ES-I3 (cell line): ENCODE results near the gene NT5E.

ENCODE experiments used
- H3K36me3 ChIP-seq: 2 replicates; pipeline ENCODE4 v1.6.1; 2013; ENCODE audit warnings: mild to moderate bottlenecking, low read length, control low read depth, moderate library complexity; ENCODE audit not compliant: insufficient read depth
- H3K4me1 ChIP-seq: 2 replicates; pipeline ENCODE4 v1.6.1; 2013; ENCODE audit warnings: mild to moderate bottlenecking, control low read depth, low read length; ENCODE audit not compliant: insufficient read depth
- H3K9ac ChIP-seq: 2 replicates; pipeline ENCODE4 v1.6.1; 2013; ENCODE audit warnings: low read depth, mild to moderate bottlenecking, low read length, moderate library complexity
- H3K9me3 ChIP-seq: 2 replicates; pipeline ENCODE4 v1.6.1; 2013; ENCODE audit warnings: mild to moderate bottlenecking, low read length, moderate library complexity; ENCODE audit not compliant: control insufficient read depth, insufficient read depth

The NT5E gene

DNA sequence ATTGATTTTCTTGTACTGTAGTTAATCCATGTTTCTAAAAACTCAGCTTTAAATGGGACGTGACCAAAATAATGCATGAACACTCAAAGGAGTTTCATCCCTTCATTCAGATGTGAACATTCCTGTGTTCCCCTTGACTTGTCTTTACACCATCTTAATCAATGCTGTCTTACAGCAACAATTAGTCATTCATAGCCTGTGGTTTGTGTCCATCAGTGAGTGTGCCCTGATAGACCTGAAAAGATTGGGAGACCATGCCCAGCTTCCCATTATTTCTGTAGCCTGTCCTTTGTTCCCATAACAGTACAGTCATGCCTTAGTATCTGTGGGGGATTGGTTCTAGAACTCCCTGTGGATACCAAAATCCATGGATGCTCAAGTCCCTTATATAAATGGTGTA lies 23.9 kb downstream of the NT5E start:
- Histone ChIP-seq H3K4me1 (0 out of 2 replicates have a peak, but pooled peaks cover 6% of the 10 kb centered on the region), H3K36me3 (no peaks in the 10 kb centered on the region), H3K9me3 (0 out of 2 replicates have a peak, but pooled peaks cover 2% of the 10 kb centered on the region), H3K9ac (no peak overlapping the region)

DNA sequence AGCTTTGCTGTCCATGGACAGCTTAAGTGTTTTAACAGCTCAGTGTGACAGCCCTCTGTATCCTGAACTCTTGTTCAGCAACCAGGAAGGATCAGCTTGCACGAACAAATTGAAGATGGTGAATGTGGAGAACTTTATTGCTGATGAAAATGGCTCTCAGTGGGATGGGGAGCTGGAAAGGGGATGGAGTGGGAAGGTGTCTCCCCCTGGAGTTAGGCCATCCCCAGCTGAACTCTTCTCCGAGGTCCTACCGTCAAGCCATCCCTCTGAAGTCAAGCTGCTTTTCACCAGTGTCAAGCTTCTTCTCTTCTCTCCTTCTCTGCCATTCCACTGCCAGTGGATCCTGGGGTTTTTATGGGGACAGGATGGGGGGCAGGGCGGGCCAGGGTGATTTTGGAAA lies 26.6 kb downstream of the NT5E start:
- H3K36me3 ChIP-seq: no peaks in the 10 kb centered on the region
- no peak overlapping the region for H3K9ac ChIP-seq
- H3K4me1 ChIP-seq: no peaks in the 10 kb centered on the region
- H3K9me3 ChIP-seq: 0 out of 2 replicates have a peak, but pooled peaks cover 2% of the 10 kb centered on the region

DNA sequence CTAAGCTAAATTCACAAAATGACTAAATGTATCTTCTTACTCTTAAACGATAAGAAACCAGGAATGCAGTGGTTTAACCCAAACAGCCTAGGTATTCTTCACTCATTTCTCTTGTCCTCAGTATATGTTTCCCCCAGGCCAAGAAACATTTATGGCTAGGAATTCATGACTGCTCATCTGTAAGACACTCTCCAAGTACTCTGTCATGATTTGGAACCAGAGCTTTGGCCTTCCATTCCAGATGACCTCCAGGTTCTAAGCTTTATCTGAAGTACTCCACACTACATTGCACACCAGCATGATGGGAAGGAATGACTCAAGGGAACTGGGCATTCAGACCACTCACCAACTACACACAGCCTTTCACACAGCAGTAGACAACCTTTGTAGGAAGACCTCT lies 29.3 kb downstream of the NT5E start:
- H3K9me3 ChIP-seq: 0 out of 2 replicates have a peak, but pooled peaks cover 2% of the 10 kb centered on the region

DNA sequence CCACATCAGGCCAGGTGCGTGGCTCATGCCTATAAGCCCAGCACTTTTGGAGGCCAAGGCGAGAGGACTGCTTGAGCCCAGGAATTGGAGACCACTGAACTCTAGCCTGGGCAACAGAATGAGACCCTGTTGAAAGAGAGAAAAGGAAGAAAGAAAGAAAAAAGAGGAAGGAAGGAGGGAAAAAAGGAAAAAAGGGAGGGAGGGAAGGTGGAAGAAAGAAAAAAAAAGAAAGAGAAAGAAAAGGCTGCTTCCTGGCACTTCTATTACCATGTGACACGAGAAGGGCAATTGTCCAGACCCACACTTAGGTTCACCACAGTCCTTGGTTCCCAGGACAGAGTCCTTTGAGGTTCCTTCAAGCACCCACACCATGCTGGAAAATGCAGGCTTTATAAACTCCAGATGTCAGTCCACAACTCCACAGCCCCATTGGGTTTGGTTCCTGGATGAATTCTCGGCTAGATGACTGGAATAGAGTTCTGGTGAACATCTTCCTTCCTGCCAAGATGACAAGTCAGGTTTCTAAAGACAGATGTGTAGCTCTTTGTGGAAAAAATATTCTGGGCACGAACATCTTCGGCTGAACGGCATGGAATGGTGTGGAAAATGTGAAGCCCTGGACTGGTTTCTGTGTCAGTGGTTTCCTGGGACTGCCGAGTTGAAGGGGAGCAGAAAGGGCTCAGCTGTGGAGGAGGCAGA lies 32.5 kb downstream of the NT5E start:
- no peak overlapping the region for H3K9ac ChIP-seq
- no peaks in the 10 kb centered on the region for H3K36me3 ChIP-seq
- no peaks in the 10 kb centered on the region for H3K9me3 ChIP-seq
- H3K4me1 ChIP-seq: no peaks in the 10 kb centered on the region

More for the DNA sequence above, 29.3 kb downstream of the NT5E start:
- Histone ChIP-seq H3K36me3 (no peaks in the 10 kb centered on the region), H3K4me1 (no peaks in the 10 kb centered on the region), H3K9ac (no peak overlapping the region)

DNA sequence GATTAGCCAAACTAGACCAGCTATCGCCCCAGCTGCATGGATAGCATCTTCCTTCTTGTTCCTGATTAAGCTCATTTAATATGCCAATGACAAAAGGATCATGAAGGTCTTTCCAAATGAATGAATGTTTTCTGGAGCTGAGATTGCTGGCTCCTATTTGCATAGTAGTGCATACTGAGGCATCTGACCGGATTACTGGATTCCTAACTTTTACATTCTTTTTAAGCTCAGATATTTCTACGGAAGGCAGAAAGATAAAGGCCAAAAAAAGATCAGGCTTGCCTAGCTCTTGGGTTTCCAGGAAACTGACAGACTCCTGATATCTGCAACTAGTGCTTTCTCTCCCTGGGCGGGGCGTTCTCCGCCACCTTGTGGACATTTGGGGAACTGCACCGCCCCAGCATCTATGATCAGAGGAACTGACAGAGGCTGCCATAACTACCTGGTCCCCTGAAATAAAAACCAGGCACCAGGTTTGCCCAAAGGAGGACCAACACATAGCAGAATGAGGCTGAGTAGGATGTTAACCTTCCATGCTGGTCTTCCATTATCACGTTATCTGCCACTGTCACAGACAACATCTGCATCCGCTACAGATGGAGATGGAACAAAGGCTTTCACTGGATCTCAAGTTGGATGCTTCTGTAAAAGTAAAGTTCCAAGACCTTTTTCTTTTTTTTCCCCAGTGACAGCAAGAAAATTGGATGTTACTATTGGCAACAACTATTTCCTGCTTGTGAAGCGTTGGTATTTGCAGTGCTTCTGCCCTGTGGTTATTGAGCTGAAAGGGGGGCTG lies 33.2 kb downstream of the NT5E start:
- no peaks in the 10 kb centered on the region for H3K9me3 ChIP-seq
- H3K9ac ChIP-seq: no peak overlapping the region
- H3K4me1 ChIP-seq: no peaks in the 10 kb centered on the region
- no peaks in the 10 kb centered on the region for H3K36me3 ChIP-seq

DNA sequence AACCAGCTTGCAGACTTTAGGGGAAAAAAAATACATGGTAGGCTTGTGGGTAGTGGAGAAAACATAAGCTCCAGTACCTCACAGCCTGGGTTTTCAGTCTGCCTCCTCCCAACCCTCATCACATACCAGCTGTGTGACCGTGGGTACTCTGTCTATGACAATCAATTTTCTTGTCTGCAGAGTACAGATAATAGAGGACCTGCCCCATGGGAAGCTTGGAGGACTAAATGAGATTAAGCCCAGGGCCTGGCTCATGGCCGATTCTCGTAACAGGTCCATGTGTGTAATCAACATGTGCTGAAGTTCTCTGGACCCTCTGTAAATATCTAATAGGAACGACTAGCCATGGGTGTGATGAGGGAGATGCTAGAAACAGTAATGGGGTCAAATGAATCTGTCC lies 34.0 kb downstream of the NT5E start:
- H3K9me3 ChIP-seq: no peaks in the 10 kb centered on the region
- H3K9ac ChIP-seq: no peak overlapping the region
- no peaks in the 10 kb centered on the region for H3K36me3 ChIP-seq

DNA sequence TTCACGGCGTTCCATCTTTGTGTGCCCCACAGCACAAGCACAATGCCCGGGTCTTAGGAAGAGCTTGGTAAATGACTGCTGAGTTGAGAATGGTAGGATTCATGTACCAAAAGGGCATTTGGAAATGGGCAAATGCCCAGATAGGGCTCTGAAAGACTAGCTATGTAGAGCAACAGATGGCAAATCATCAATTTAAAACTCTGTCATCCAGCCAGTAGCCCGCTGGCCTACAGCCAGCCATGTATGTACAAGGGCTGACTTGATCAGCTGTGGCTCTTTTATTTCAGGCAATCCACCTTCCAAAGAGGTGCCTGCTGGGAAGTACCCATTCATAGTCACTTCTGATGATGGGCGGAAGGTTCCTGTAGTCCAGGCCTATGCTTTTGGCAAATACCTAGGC lies 35.1 kb downstream of the NT5E start:
- Histone ChIP-seq H3K36me3 (no peaks in the 10 kb centered on the region), H3K9ac (no peak overlapping the region), H3K9me3 (no peaks in the 10 kb centered on the region), H3K4me1 (no peaks in the 10 kb centered on the region)

More for the DNA sequence above, 34.0 kb downstream of the NT5E start:
- H3K4me1 ChIP-seq: no peaks in the 10 kb centered on the region

DNA sequence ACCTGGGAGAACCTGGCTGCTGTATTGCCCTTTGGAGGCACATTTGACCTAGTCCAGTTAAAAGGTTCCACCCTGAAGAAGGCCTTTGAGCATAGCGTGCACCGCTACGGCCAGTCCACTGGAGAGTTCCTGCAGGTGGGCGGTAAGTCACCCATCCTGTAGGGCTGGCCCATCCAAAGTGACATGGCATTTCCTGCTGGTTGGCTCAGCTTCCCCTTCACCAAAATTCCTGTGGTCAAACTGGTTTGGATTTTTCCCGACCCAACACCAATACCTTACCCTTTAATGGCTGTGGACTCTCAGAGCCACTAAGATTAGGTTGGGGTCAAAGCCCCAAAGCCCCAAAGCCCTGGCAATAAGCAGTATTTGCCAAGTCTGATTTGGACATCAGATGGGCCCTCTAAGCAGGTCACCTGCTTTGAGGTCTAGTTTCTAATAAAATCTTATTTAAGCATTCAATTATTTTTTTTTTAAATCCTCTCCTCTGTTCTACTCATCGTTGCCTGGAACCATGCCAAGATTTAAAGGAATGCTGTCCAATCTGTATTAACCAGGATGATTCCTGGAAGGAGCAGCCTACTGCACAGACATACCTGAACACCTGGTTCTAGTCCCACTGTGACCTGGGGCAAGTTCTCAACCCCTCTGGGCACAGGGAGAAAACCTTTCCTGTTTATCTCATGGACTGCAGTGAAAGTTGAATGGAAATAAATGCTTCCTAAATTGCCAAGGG lies 40.8 kb downstream of the NT5E start:
- H3K4me1 ChIP-seq: no peaks in the 10 kb centered on the region
- H3K36me3 ChIP-seq: no peaks in the 10 kb centered on the region
- H3K9ac ChIP-seq: no peak overlapping the region
- H3K9me3 ChIP-seq: no peaks in the 10 kb centered on the region

DNA sequence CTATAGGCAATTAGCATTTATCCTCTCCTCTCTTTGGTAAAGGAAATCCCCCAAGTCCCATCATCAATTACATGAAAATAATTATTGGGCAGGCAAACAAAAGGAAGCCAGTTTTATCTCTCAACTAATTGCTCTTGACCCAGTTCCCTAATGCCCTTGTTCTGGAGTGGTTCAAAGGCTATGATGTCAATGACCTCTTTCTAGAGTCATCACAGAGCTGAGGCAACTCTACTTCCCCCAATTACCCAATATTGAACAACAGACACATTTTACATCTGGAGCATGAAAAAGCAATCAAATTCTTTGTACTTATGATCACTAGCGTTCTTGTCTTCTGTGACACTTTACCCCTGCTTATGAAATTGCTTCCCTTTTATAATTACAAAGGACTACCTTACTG lies 43.5 kb downstream of the NT5E start:
- H3K36me3 ChIP-seq: no peaks in the 10 kb centered on the region
- no peaks in the 10 kb centered on the region for H3K4me1 ChIP-seq
- peaks cover 8% of the 10 kb centered on the region; the same call in 1 of the 2 replicates for H3K9me3 ChIP-seq
- no peak overlapping the region for H3K9ac ChIP-seq

DNA sequence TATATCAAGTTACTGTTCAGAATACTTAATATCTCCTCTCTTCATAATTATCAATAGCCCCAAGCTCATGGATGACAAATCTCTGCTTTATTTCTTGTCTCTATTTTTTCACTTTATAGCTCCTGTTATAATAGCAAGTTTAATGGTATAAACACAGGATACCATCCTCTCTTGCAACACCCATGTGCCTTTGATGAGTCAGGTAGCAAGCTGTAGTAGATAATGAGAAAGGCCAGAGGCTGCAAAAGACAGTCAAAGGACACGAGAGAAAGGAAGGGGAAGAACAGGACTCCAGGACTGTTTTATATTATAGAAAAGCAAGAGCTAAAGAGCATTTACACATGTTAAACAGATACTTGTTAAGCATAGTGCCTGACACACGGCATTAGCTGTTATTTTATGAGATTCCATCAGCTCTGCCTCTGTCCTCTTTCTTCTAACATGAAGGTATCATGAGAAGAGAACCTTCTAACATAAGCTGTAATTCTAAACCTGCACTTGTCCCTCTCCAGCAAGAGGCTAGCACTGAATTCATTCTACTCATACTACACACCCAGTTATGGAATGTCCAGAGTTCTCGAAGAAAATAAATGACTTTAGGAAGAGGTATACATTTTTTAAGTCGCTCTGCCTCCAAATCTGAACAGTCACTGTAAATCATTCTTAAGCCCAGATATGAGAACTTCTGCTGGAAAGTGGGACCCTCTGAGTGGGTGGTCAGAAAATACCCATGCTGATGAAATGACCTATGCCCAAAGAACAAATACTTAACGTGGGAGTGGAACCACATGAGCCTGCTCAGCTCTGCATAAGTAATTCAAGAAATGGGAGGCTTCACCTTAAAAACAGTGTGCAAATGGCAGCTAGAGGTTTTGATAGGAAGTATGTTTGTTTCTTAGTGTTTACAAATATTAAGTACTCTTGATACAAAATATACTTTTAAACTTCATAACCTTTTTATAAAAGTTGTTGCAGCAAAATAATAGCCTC lies 45.0 kb downstream of the NT5E start:
- H3K36me3 ChIP-seq: no peaks in the 10 kb centered on the region
- no peaks in the 10 kb centered on the region for H3K4me1 ChIP-seq
- no peak overlapping the region for H3K9ac ChIP-seq
- peaks cover 8% of the 10 kb centered on the region; the same call in 1 of the 2 replicates for H3K9me3 ChIP-seq

DNA sequence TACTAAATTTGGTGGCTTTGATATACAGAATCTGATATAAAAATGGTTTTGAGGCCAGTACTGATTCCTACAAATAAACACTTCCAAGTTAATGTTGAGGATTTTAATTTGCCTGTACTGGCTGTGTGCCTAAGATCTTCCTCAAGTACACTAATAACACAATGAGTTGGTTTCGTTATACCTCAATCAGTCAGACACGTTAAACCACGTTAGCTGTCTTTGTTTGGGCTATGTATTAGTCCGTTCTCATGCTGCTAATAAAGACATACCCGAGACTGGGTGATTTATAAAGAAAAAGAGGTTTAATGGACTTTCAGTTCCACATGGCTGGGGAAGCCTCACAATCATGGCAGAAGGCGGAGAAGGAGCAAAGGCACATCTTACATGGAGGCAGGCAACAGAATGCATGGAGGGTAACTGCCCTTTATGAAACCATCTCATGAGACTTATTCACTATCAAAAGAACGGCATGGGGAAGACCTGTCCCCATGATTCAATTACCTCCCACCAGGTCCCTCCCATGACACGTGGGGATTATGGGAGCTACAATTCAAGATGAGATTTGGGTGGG lies 46.2 kb downstream of the NT5E start:
- peaks cover 8% of the 10 kb centered on the region; the same call in 1 of the 2 replicates for H3K9me3 ChIP-seq
- no peaks in the 10 kb centered on the region for H3K4me1 ChIP-seq
- H3K36me3 ChIP-seq: no peaks in the 10 kb centered on the region
- no peak overlapping the region for H3K9ac ChIP-seq

DNA sequence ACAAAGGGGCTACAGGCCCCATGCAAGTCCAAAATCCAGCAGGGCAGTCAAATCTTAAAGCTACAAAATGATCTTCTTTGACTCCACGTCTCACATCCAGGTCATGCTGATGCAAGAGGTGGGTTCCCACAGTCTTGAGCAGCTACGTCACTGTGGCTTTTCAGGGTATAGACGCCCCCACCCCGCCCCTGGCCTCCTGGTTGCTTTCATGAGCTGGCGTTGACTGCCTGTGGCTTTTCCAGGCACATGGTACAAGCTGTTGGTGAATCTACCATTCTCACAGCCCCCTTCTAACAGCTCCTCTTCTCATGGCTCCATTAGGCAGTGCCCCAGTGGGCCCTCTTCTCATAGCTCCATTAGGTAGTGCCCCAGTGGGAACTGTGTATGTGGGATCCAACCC lies 47.0 kb downstream of the NT5E start:
- H3K36me3 ChIP-seq: no peaks in the 10 kb centered on the region
- H3K9me3 ChIP-seq: peaks cover 8% of the 10 kb centered on the region; the same call in 1 of the 2 replicates
- no peak overlapping the region for H3K9ac ChIP-seq
- no peaks in the 10 kb centered on the region for H3K4me1 ChIP-seq

DNA sequence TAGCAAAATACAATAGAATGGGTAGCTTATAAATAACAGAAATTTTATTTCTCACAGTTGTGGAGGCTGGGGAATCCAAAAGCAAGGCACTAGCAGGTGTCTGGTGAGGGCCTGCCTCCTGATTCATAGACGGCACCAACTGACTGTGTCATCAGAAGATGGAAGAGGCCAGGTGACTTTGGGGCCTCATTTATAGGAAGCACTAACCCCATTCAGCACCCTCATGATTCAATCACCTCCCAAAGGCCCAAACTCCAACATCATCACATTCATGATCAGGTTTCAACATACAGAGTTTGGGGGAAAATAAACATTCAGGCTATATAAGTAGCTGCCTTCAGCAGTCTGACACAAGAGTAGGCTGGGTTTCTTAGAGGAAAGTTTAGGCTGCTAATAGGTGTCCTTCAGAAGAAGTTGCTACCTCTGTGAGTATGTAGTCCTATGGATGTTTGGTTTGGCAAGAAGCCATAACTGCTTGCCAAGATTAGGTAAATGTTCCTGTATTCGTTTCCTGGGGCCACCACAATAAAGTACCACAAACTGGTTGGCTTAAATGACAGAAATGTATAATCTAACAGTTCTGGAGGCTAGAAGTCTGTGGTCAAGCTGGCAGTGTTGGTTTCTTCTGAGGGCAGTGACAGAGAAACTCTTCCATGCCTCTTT lies 48.8 kb downstream of the NT5E start:
- no peak overlapping the region for H3K9ac ChIP-seq
- no peaks in the 10 kb centered on the region for H3K4me1 ChIP-seq
- no peaks in the 10 kb centered on the region for H3K36me3 ChIP-seq
- peaks cover 8% of the 10 kb centered on the region; the same call in 1 of the 2 replicates for H3K9me3 ChIP-seq
